Measurements from ENCODE around the gene MAGEF1. TPM values are rescaled to one million over a fixed set of nuclear protein-coding genes. Genes with fewer than 3 reads are reported as not detected.
A peak's percentile ranks its signal among the peaks of the same experiment; 100 is the strongest.

The MAGEF1 gene
- total RNA-seq, 1 experiment from 2014 or later, result 31.9 TPM

GRCh38 chr3:184759666-184760200, 47.9 kb upstream of the MAGEF1 start:
- Histone ChIP-seq H3K79me2 (ENCODE audit: insufficient read depth, low read length) (no peaks in the 10 kb centered on the region), H3K27me3 (ENCODE audit: insufficient read depth, low read length) (no peaks in the 10 kb centered on the region), H3K4ac (ENCODE audit: low read depth, low read length) (no peak overlapping the region), H2BK15ac (ENCODE audit: low read depth, low read length) (no peak overlapping the region), H3K9ac (ENCODE audit: extremely low read depth, insufficient read length, low read length) (no peak overlapping the region), H3K4me1 (ENCODE audit: insufficient read depth, low read length) (peaks cover 8% of the 10 kb centered on the region; the same call in 1 of the 2 replicates), H2AFZ (ENCODE audit: low read length) (no peak overlapping the region), H3K56ac (ENCODE audit: insufficient read length, low read depth, low read length) (no peak overlapping the region), H2BK5ac (ENCODE audit: insufficient read length, low read length) (no peak overlapping the region), H3K9me3 (ENCODE audit: control insufficient read depth, low read depth, low read length) (no peaks in the 10 kb centered on the region), H3K23me2 (ENCODE audit: insufficient read length, low read depth, low read length, poor library complexity, severe bottlenecking) (no peaks in the 10 kb centered on the region), H2AK5ac (ENCODE audit: insufficient read length, low read length) (no peak overlapping the region), H3T11ph (ENCODE audit: low read length) (no peak overlapping the region), H3K23ac (ENCODE audit: insufficient read length, low read depth, low read length) (no peak overlapping the region), H2BK12ac (ENCODE audit: insufficient read length, low read depth, low read length) (no peak overlapping the region), H4K91ac (ENCODE audit: insufficient read length, low read depth, low read length) (no peak overlapping the region), H4K5ac (ENCODE audit: insufficient read length, low read depth, low read length) (no peak overlapping the region), H2BK20ac (ENCODE audit: low read depth, low read length, poor library complexity, severe bottlenecking) (no peak overlapping the region), H3K4me2 (ENCODE audit: insufficient read depth, insufficient read length, low read length) (no peak overlapping the region), H4K20me1 (ENCODE audit: control insufficient read depth, insufficient read depth, insufficient read length) (peaks cover 2% of the 10 kb centered on the region), H3K27ac (ENCODE audit: insufficient read length, low read depth, low read length) (no peak overlapping the region), H3K14ac (ENCODE audit: insufficient read depth, low read length) (no peak overlapping the region), H4K8ac (replicated peaks; ENCODE audit: insufficient read length, low read depth, low read length) (no peak overlapping the region), H3K18ac (ENCODE audit: insufficient read length, low read depth, low read length) (no peak overlapping the region), H2BK120ac (ENCODE audit: low read depth, low read length, poor library complexity, severe bottlenecking) (no peak overlapping the region), H3K79me1 (ENCODE audit: insufficient read depth, low read depth, low read length, poor library complexity, severe bottlenecking) (no peaks in the 10 kb centered on the region)
- H3K27ac Mint-ChIP-seq, result peak overlapping the region in 1 of 3 experiments; percentile 81; a peak in 1 of 7 replicates
- DNase-seq, result peak; percentile 24
- no peaks in the 10 kb centered on the region for H3K36me3 Mint-ChIP-seq (ENCODE audit: insufficient read depth in 1 of 3, low read depth in 3 of 3)
- no peaks in the 10 kb centered on the region for H3K9me3 Mint-ChIP-seq
- no peak overlapping the region; a peak in 1 of 5 replicates for H3K4me3 Mint-ChIP-seq
- H3K4me1 Mint-ChIP-seq, result peaks cover 28 to 40% of the 10 kb centered on the region in 2 experiments
- no CpG with 5 or more reads among the region's 14 CpGs for WGBS (ENCODE audit: extremely low coverage, insufficient read length, low lambda C conversion rate)
- peaks cover 15% of the 10 kb centered on the region for H3K27me3 Mint-ChIP-seq (ENCODE audit: low read depth)
- no peak for TF ChIP-seq CTCF (conservative IDR thresholded peaks at IDR 0.05)
